Mesodermal cell (in vitro differentiated cells): ENCODE results near the gene HIBCH.
"Not testable (repeated sequence)": the region's sequence is repeated elsewhere in the genome, so short reads cannot be mapped to it uniquely, and the experiment has no call there.

Experiments
- H3K27ac ChIP-seq: 2 replicates; pipeline ENCODE4 v1.7.0; 2013; ENCODE audit warnings: mild to moderate bottlenecking, low read depth, low read length, moderate library complexity; ENCODE audit not compliant: severe bottlenecking
- H3K36me3 ChIP-seq: 2 replicates; pipeline ENCODE4 v1.7.1; 2013; ENCODE audit warnings: mild to moderate bottlenecking, low read length, moderate library complexity; ENCODE audit not compliant: control insufficient read depth, insufficient read depth
- H3K4me1 ChIP-seq: one replicate; pipeline ENCODE4 v1.7.1; 2013; ENCODE audit warnings: mild to moderate bottlenecking, low read length; ENCODE audit not compliant: insufficient read depth, control insufficient read depth, poor library complexity, severe bottlenecking
- H3K4me3 ChIP-seq: 2 replicates; pipeline ENCODE4 v1.7.0; 2013; ENCODE audit warnings: low read length, control low read depth, mild to moderate bottlenecking; ENCODE audit not compliant: insufficient read depth, poor library complexity, severe bottlenecking; ENCODE audit errors: extremely low read depth
- H3K9me3 ChIP-seq: 2 replicates; pipeline ENCODE4 v1.7.1; 2013; ENCODE audit warnings: mild to moderate bottlenecking, low read length, moderate library complexity; ENCODE audit not compliant: control insufficient read depth
- WGBS, 2 experiments: methylation state at CpG; one replicate each; pipeline ENCODE4 v1.1.5; 2013; ENCODE audit warnings: missing lambda C conversion rate in 2 of 2; ENCODE audit not compliant: insufficient coverage in 2 of 2; 5-methylcytosine and 5-hydroxymethylcytosine counted together

HIBCH gene

GRCh38 chr2:190173392-190173791 lies 146.2 kb downstream of the HIBCH start:
- 82 to 100% methylated on average over 1 to 2 of the region's 4 CpGs for WGBS, 2 experiments
- no peaks in the 10 kb centered on the region for H3K36me3 ChIP-seq
- H3K4me3 ChIP-seq: no peak overlapping the region
- no peak overlapping the region for H3K27ac ChIP-seq
- H3K9me3 ChIP-seq: no peaks in the 10 kb centered on the region
- no peaks in the 10 kb centered on the region for H3K4me1 ChIP-seq

- Histone ChIP-seq H3K4me3 (no peak overlapping the region), H3K9me3 (no peaks in the 10 kb centered on the region), H3K27ac (no peak overlapping the region), H3K36me3 (no peaks in the 10 kb centered on the region), H3K4me1 (no peaks in the 10 kb centered on the region)
- WGBS, 2 experiments: 89 to 100% methylated on average over 1 to 2 of the region's 2 CpGs
These were observed 149.0 kb downstream of the HIBCH start for GRCh38 chr2:190170673-190171072.

GRCh38 chr2:190169221-190170072 lies 150.2 kb downstream of the HIBCH start:
- Histone ChIP-seq H3K4me3 (no peak overlapping the region), H3K4me1 (no peaks in the 10 kb centered on the region), H3K36me3 (no peaks in the 10 kb centered on the region), H3K27ac (no peak overlapping the region), H3K9me3 (no peaks in the 10 kb centered on the region)
- WGBS, 2 experiments: 69 to 100% methylated on average over 1 to 2 of the region's 5 CpGs

- Histone ChIP-seq H3K27ac (no peak overlapping the region), H3K4me3 (no peak overlapping the region), H3K36me3 (no peaks in the 10 kb centered on the region), H3K9me3 (no peaks in the 10 kb centered on the region), H3K4me1 (no peaks in the 10 kb centered on the region)
- WGBS, 2 experiments: 86 to 94% methylated on average over 3 to 5 of the region's 5 CpGs
These were observed 151.9 kb downstream of the HIBCH start for GRCh38 chr2:190167702-190168101.

- Histone ChIP-seq H3K4me3 (no peak overlapping the region), H3K9me3 (no peaks in the 10 kb centered on the region), H3K36me3 (no peaks in the 10 kb centered on the region), H3K27ac (no peak overlapping the region), H3K4me1 (no peaks in the 10 kb centered on the region)
- no CpG with 5 or more reads among the region's 1 CpG for WGBS, 2 experiments
These were observed 154.1 kb downstream of the HIBCH start for GRCh38 chr2:190165491-190165890.

- Histone ChIP-seq H3K36me3 (no peaks in the 10 kb centered on the region), H3K4me1 (no peaks in the 10 kb centered on the region), H3K9me3 (no peaks in the 10 kb centered on the region), H3K27ac (no peak overlapping the region), H3K4me3 (no peak overlapping the region)
- 80 to 94% methylated on average over 2 to 4 of the region's 11 CpGs for WGBS, 2 experiments
These were observed 156.8 kb downstream of the HIBCH start for GRCh38 chr2:190162851-190163250.

- H3K36me3 ChIP-seq: no peaks in the 10 kb centered on the region
- WGBS, 2 experiments: 89 to 93% methylated on average over 2 to 3 of the region's 3 CpGs
- H3K4me1 ChIP-seq: no peaks in the 10 kb centered on the region
- no peaks in the 10 kb centered on the region for H3K9me3 ChIP-seq
- H3K4me3 ChIP-seq: no peak overlapping the region
- H3K27ac ChIP-seq: no peak overlapping the region
These were observed 160.2 kb downstream of the HIBCH start for GRCh38 chr2:190159453-190159852.

- H3K36me3 ChIP-seq: no peaks in the 10 kb centered on the region
- no peaks in the 10 kb centered on the region for H3K9me3 ChIP-seq
- no peak overlapping the region for H3K27ac ChIP-seq
- H3K4me1 ChIP-seq: no peaks in the 10 kb centered on the region
- WGBS, 2 experiments: 88% methylated on average over 1 of the region's 3 CpGs; no CpG with 5 or more reads in 1 of the 2 experiments
- no peak overlapping the region for H3K4me3 ChIP-seq
These were observed 160.7 kb downstream of the HIBCH start for GRCh38 chr2:190158798-190159434.

GRCh38 chr2:190157613-190158528 lies 161.8 kb downstream of the HIBCH start:
- H3K4me3 ChIP-seq, H3K27ac ChIP-seq, H3K9me3 ChIP-seq, H3K4me1 ChIP-seq, H3K36me3 ChIP-seq: not testable (repeated sequence)
- 90 to 100% methylated on average over 1 to 4 of the region's 10 CpGs for WGBS, 2 experiments

GRCh38 chr2:190156530-190157212 lies 163.0 kb downstream of the HIBCH start:
- no CpG with 5 or more reads among the region's 4 CpGs for WGBS, 2 experiments
- H3K27ac ChIP-seq: no peak overlapping the region
- no peaks in the 10 kb centered on the region for H3K9me3 ChIP-seq
- H3K4me1 ChIP-seq: no peaks in the 10 kb centered on the region
- no peaks in the 10 kb centered on the region for H3K36me3 ChIP-seq
- H3K4me3 ChIP-seq: no peak overlapping the region
